ENCODE results near the gene PDSS2.

PDSS2 gene

DNA sequence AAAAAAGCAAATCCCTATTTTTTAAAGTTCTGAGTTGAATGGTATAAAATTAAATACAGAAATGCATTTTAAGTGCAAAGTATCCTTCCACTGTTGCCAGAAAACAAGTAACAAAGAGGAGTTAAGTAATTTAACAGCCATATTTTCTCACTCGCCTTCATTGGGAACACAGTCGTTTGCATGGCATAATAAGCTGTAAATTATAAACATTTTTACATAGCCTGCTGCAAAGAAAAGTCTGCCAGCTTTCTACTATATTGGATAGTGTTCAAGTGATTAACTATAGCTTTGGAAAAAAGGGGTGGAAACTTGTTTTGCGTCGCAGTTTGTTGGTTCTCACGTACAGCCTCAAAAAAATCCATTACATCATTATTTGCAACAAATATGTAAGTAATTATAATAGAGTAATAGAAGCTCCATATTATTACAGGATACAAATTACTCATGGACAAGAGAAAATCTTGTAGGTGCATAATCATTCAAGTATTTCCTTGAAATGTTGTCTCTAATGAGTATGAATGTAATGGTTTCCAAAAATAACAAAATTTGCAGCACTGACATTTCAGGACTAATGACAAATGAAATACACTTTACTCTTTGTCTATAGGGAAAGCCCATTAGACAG is 139.3 kb downstream of the PDSS2 start:
- TF ChIP-seq MYC (IDR thresholded peaks at IDR 0.05; ENCODE audit: low read depth, low read length): no peak
- TF ChIP-seq CTCF (IDR thresholded peaks at IDR 0.05; ENCODE audit: low read depth, low read length): no peak
- TF ChIP-seq, protein P1, sequence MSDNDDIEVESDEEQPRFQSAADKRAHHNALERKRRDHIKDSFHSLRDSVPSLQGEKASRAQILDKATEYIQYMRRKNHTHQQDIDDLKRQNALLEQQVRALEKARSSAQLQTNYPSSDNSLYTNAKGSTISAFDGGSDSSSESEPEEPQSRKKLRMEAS (IDR thresholded peaks at IDR 0.05; ENCODE audit: low read depth, low read length): no peak
- no peak for TF ChIP-seq POLR2A (IDR thresholded peaks at IDR 0.05; ENCODE audit: extremely low read depth, insufficient read length)

GRCh38 chr6:107318100-107318736 is 141.1 kb downstream of the PDSS2 start:
- DNase-seq (ENCODE audit: low read depth): peak; percentile 84
- TF ChIP-seq POLR2A (IDR thresholded peaks at IDR 0.05; ENCODE audit: extremely low read depth, insufficient read length) (no peak), CTCF (IDR thresholded peaks at IDR 0.05; ENCODE audit: low read depth, low read length) (peak; percentile 94), MYC (IDR thresholded peaks at IDR 0.05; ENCODE audit: low read depth, low read length) (no peak)
- TF ChIP-seq, protein P1 (IDR thresholded peaks at IDR 0.05; ENCODE audit: low read depth, low read length): no peak
- no peak overlapping the region for H3K4me3 ChIP-seq (ENCODE audit: low read depth, low read length)

More for the DNA sequence above, 139.3 kb downstream of the PDSS2 start:
- H3K4me3 ChIP-seq (ENCODE audit: low read depth, low read length): no peak overlapping the region
- no peak for DNase-seq (ENCODE audit: low read depth)

- TF ChIP-seq MYC (IDR thresholded peaks at IDR 0.05; ENCODE audit: low read depth, low read length) (no peak), POLR2A (IDR thresholded peaks at IDR 0.05; ENCODE audit: extremely low read depth, insufficient read length) (no peak), CTCF (IDR thresholded peaks at IDR 0.05; ENCODE audit: low read depth, low read length) (no peak)
- TF ChIP-seq, protein P1 (IDR thresholded peaks at IDR 0.05; ENCODE audit: low read depth, low read length): no peak
- DNase-seq (ENCODE audit: low read depth): no peak
- H3K4me3 ChIP-seq (ENCODE audit: low read depth, low read length): no peak overlapping the region
Observed at GRCh38 chr6:107315114-107315513, 144.2 kb downstream of the PDSS2 start.

DNA sequence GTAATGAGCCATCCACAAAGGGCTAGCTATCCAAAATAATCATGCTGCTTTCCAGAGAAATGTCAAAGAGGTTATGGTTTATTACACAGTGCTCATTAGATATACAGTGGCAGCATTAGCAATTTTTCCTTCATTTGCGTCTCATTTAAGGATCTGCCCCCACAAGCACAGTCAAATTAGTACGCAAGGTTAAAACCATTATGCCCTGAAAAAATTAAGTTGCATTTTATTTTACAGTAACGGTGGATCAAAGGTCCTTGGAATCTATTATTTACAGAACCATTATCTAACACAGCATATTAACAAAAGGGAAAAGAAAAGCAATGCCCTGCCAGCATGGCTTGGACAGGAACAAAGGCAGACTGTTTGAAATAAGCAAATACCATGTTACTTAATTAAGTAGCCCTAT is 144.8 kb downstream of the PDSS2 start:
- H3K4me3 ChIP-seq (ENCODE audit: low read depth, low read length): no peak overlapping the region
- no peak for TF ChIP-seq MYC (IDR thresholded peaks at IDR 0.05; ENCODE audit: low read depth, low read length)
- no peak for TF ChIP-seq POLR2A (IDR thresholded peaks at IDR 0.05; ENCODE audit: extremely low read depth, insufficient read length)

DNA sequence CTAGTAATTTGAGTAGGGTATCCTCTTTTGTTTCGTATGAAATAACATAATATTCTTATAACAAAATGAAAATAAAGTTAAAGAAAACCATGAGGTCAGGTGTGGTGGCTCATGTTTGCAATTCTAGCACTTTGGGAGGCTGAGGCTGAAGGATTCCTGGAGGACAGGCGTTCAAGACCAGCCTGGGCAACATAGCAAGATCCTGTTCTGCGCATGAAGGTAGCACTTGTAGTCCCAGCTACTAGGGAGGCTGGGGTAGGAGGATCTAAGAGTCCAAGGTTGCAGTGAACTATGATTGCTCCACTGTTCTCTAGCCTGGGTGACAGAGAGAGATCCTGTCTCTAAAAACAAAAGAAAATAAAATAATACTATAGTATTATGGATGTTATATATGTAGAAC is 145.6 kb downstream of the PDSS2 start:
- no peak for DNase-seq (ENCODE audit: low read depth)
- H3K4me3 ChIP-seq (ENCODE audit: low read depth, low read length): no peak overlapping the region
- TF ChIP-seq CTCF (IDR thresholded peaks at IDR 0.05; ENCODE audit: low read depth, low read length) (no peak), MYC (IDR thresholded peaks at IDR 0.05; ENCODE audit: low read depth, low read length) (no peak), POLR2A (IDR thresholded peaks at IDR 0.05; ENCODE audit: extremely low read depth, insufficient read length) (no peak)
- TF ChIP-seq, protein P1 (IDR thresholded peaks at IDR 0.05; ENCODE audit: low read depth, low read length): no peak

More for the DNA sequence above, 144.8 kb downstream of the PDSS2 start:
- DNase-seq (ENCODE audit: low read depth): no peak

DNA sequence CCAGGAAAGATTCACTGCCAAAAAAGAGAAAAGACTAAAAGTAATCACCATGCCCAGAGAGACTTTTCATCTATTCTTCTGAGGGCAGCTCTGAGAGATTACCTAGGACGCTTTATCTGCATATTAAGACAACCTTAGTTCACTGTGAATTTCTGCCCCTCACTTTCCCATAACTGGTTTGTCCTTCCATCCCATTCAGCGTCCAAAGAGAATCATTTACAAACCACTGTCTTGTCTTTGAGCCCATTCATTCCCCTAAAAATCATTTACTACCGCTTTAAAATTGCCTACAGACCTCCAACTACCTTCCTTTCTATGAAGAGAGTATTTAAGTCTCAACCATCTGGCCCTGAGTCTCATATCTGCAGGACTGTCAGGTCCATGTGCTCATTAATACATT is 149.0 kb downstream of the PDSS2 start:
- DNase-seq (ENCODE audit: low read depth): no peak
- TF ChIP-seq MYC (IDR thresholded peaks at IDR 0.05; ENCODE audit: low read depth, low read length) (no peak), POLR2A (IDR thresholded peaks at IDR 0.05; ENCODE audit: extremely low read depth, insufficient read length) (no peak), CTCF (IDR thresholded peaks at IDR 0.05; ENCODE audit: low read depth, low read length) (no peak)
- TF ChIP-seq, protein P1 (IDR thresholded peaks at IDR 0.05; ENCODE audit: low read depth, low read length): no peak
- H3K4me3 ChIP-seq (ENCODE audit: low read depth, low read length): no peak overlapping the region
